H9 (cell line): ENCODE results near the gene SOCS7. TPM values are rescaled to one million over a fixed set of nuclear protein-coding genes. Genes with fewer than 3 reads are reported as not detected.

Source experiments
- DNase-seq: peaks from one replicate; pipeline ENCODE4 v3.0.0-alpha.2; 2017
- H2AFZ ChIP-seq: one replicate; pipeline ENCODE4 v1.6.1; 2013; ENCODE audit warnings: mild to moderate bottlenecking, low read length, control low read depth, moderate library complexity
- H2AK5ac ChIP-seq: 2 replicates; pipeline ENCODE4 v1.6.1; 2013; ENCODE audit warnings: low read length, control low read depth, mixed read lengths; ENCODE audit not compliant: insufficient read length
- H2BK120ac ChIP-seq: one replicate; pipeline ENCODE4 v1.6.1; 2013; ENCODE audit warnings: low read depth, mild to moderate bottlenecking, low read length, control low read depth, inconsistent platforms; ENCODE audit not compliant: poor library complexity, severe bottlenecking
- H2BK12ac ChIP-seq: 2 replicates; pipeline ENCODE4 v1.6.1; 2013; ENCODE audit warnings: low read length, control low read depth, mixed read lengths, low read depth; ENCODE audit not compliant: insufficient read length
- H2BK15ac ChIP-seq: 2 replicates; pipeline ENCODE4 v1.6.1; 2013; ENCODE audit warnings: low read depth, low read length, control low read depth
- H2BK20ac ChIP-seq: one replicate; pipeline ENCODE4 v1.6.1; 2013; ENCODE audit warnings: low read depth, mild to moderate bottlenecking, low read length, control low read depth, inconsistent platforms; ENCODE audit not compliant: poor library complexity, severe bottlenecking
- H2BK5ac ChIP-seq: 2 replicates; pipeline ENCODE4 v1.6.1; 2013; ENCODE audit warnings: low read length, control low read depth, mixed read lengths; ENCODE audit not compliant: insufficient read length
- H3K14ac ChIP-seq: 2 replicates; pipeline ENCODE4 v1.6.1; 2013; ENCODE audit warnings: low read length, control low read depth; ENCODE audit not compliant: insufficient read depth
- H3K18ac ChIP-seq: 2 replicates; pipeline ENCODE4 v1.6.1; 2013; ENCODE audit warnings: low read depth, mild to moderate bottlenecking, mixed read lengths, low read length, control low read depth; ENCODE audit not compliant: insufficient read length
- H3K23ac ChIP-seq: 2 replicates; pipeline ENCODE4 v1.6.1; 2013; ENCODE audit warnings: low read length, control low read depth, mixed read lengths, low read depth; ENCODE audit not compliant: insufficient read length
- H3K23me2 ChIP-seq: 2 replicates; pipeline ENCODE4 v1.6.1; 2013; ENCODE audit warnings: low read depth, mild to moderate bottlenecking, mixed read lengths, low read length, control low read depth; ENCODE audit not compliant: insufficient read length, poor library complexity, severe bottlenecking
- H3K27ac ChIP-seq: 2 replicates; pipeline ENCODE4 v1.5.1; 2013; ENCODE audit warnings: low read length, control low read depth, mixed read lengths, low read depth; ENCODE audit not compliant: insufficient read length
- H3K27me3 ChIP-seq: 2 replicates; pipeline ENCODE4 v1.6.1; 2013; ENCODE audit warnings: low read length, control low read depth, inconsistent platforms; ENCODE audit not compliant: insufficient read depth
- H3K4ac ChIP-seq: 2 replicates; pipeline ENCODE4 v1.6.1; 2013; ENCODE audit warnings: low read depth, mild to moderate bottlenecking, control low read depth, inconsistent platforms, low read length, moderate library complexity
- H3K4me1 ChIP-seq: 2 replicates; pipeline ENCODE4 v1.6.1; 2013; ENCODE audit warnings: low read length, control low read depth, inconsistent platforms; ENCODE audit not compliant: insufficient read depth
- H3K4me2 ChIP-seq: 2 replicates; pipeline ENCODE4 v1.6.1; 2013; ENCODE audit warnings: low read length, control low read depth, mixed read lengths; ENCODE audit not compliant: insufficient read length, insufficient read depth
- H3K56ac ChIP-seq: 2 replicates; pipeline ENCODE4 v1.6.1; 2013; ENCODE audit warnings: low read depth, mild to moderate bottlenecking, mixed read lengths, low read length, control low read depth; ENCODE audit not compliant: insufficient read length
- H3K79me1 ChIP-seq: 2 replicates; pipeline ENCODE4 v1.6.1; 2013; ENCODE audit warnings: low read depth, mild to moderate bottlenecking, moderate library complexity, low read length, control low read depth, inconsistent platforms; ENCODE audit not compliant: insufficient read depth, poor library complexity, severe bottlenecking
- H3K79me2 ChIP-seq: 2 replicates; pipeline ENCODE4 v1.6.1; 2013; ENCODE audit warnings: low read length, control low read depth, inconsistent platforms; ENCODE audit not compliant: insufficient read depth
- H3K9ac ChIP-seq: 2 replicates; pipeline ENCODE4 v1.6.1; 2013; ENCODE audit warnings: low read length, control low read depth, mixed read lengths; ENCODE audit not compliant: insufficient read length; ENCODE audit errors: extremely low read depth
- H3K9me3 ChIP-seq: one replicate; pipeline ENCODE4 v1.6.1; 2013; ENCODE audit warnings: low read depth, low read length, inconsistent platforms; ENCODE audit not compliant: control insufficient read depth
- H3T11ph ChIP-seq: one replicate; pipeline ENCODE4 v1.6.1; 2013; ENCODE audit warnings: mild to moderate bottlenecking, low read length, control low read depth, inconsistent platforms
- H4K20me1 ChIP-seq: one replicate; pipeline ENCODE4 v1.6.1; 2013; ENCODE audit not compliant: control insufficient read depth, insufficient read length, insufficient read depth
- H4K5ac ChIP-seq: 2 replicates; pipeline ENCODE4 v1.6.1; 2013; ENCODE audit warnings: low read depth, mild to moderate bottlenecking, mixed read lengths, low read length, control low read depth; ENCODE audit not compliant: insufficient read length
- H4K8ac ChIP-seq: replicated peaks from 2 replicates; pipeline ENCODE4 v1.6.1; 2013; ENCODE audit warnings: low read length, control low read depth, mixed read lengths, low read depth; ENCODE audit not compliant: insufficient read length
- H4K91ac ChIP-seq: 2 replicates; pipeline ENCODE4 v1.6.1; 2013; ENCODE audit warnings: low read depth, mild to moderate bottlenecking, moderate library complexity, mixed read lengths, low read length, control low read depth; ENCODE audit not compliant: insufficient read length
- H3K27ac Mint-ChIP-seq, 3 experiments: 2 replicates in 2 of 3; 3 replicates in 1 of 3; pipeline ENCODE4 v1.8.0; 2020 to 2021; ENCODE audit warnings: mixed read lengths in 3 of 3, mild to moderate bottlenecking in 1 of 3, moderate library complexity in 1 of 3
- H3K27me3 Mint-ChIP-seq: 2 replicates; pipeline ENCODE4 v1.8.0; 2021; ENCODE audit warnings: low read depth, mild to moderate bottlenecking, moderate library complexity, mixed read lengths
- H3K36me3 Mint-ChIP-seq, 3 experiments: 2 replicates in 2 of 3; 3 replicates in 1 of 3; pipeline ENCODE4 v1.8.0; 2020 to 2021; ENCODE audit warnings: low read depth in 3 of 3, mixed read lengths in 3 of 3; ENCODE audit not compliant: insufficient read depth in 1 of 3
- H3K4me1 Mint-ChIP-seq, 2 experiments: 2 replicates each; pipeline ENCODE4 v1.8.0; 2020; ENCODE audit warnings: mixed read lengths in 2 of 2
- H3K4me3 Mint-ChIP-seq, 2 experiments: 2 replicates in 1 of 2; 3 replicates in 1 of 2; pipeline ENCODE4 v1.8.0; 2020 to 2021; ENCODE audit warnings: mild to moderate bottlenecking in 2 of 2, mixed read lengths in 2 of 2, moderate library complexity in 1 of 2
- H3K9me3 Mint-ChIP-seq, 2 experiments: 2 replicates in 1 of 2; 3 replicates in 1 of 2; pipeline ENCODE4 v1.8.0; 2020; ENCODE audit warnings: mild to moderate bottlenecking in 2 of 2, mixed read lengths in 2 of 2, moderate library complexity in 1 of 2
- CTCF ChIP-seq: fragments of 200-600 bp; sonication (generic); conservative IDR thresholded peaks from 3 replicates; pipeline ENCODE4 v1.8.0; 2021; ENCODE audit warnings: antibody characterized with exemption, mild to moderate bottlenecking
- WGBS: extraction: QIAGEN DNeasy Blood & Tissue Kit; methylation state at CpG from one replicate; pipeline ENCODE4 v1.1.7; 2013; ENCODE audit warnings: missing lambda C conversion rate, low lambda C conversion rate, mixed read lengths; ENCODE audit not compliant: insufficient read length; ENCODE audit errors: extremely low coverage; 5-methylcytosine and 5-hydroxymethylcytosine counted together
- total RNA-seq: library from RNA; stranded (reverse); gene quantifications from 2 replicates; pipeline ENCODE4 v1.2.1, GENCODE V29; 2021

SOCS7 gene
- total RNA-seq, 1 experiment from 2014 or later, result 31.0 TPM

GRCh38 chr17:38355251-38355650, 3.6 kb downstream of the SOCS7 start:
- Histone ChIP-seq H3K4me2 (no peak overlapping the region), H4K20me1 (no peaks in the 10 kb centered on the region)

More at GRCh38 chr17:38355251-38355650, 3.6 kb downstream of the SOCS7 start:
- H2BK5ac ChIP-seq, result no peak overlapping the region
- no peak overlapping the region for H3K4ac ChIP-seq
- H3K4me3 Mint-ChIP-seq, result 0 out of 5 replicates have a peak overlapping the region, but pooled peaks of 1 of the 2 experiments have one; percentile 8
- H4K5ac ChIP-seq, result no peak overlapping the region
- no peak overlapping the region for H3K56ac ChIP-seq
- no peaks in the 10 kb centered on the region; a peak in 1 of 7 replicates for H3K36me3 Mint-ChIP-seq
- no peak overlapping the region for H3T11ph ChIP-seq
- WGBS, result no CpG with 5 or more reads among the region's 4 CpGs
- H2AK5ac ChIP-seq, result no peak overlapping the region
- no peaks in the 10 kb centered on the region for H3K9me3 ChIP-seq
- no peak overlapping the region for H2BK20ac ChIP-seq
- H3K79me1 ChIP-seq, result peaks cover 3% of the 10 kb centered on the region
- peaks cover 47 to 50% of the 10 kb centered on the region in 2 experiments for H3K4me1 Mint-ChIP-seq
- H2BK12ac ChIP-seq, result no peak overlapping the region
- H3K27me3 ChIP-seq, result no peaks in the 10 kb centered on the region
- no peak for DNase-seq
- no peak overlapping the region for H3K14ac ChIP-seq
- no peak overlapping the region for H3K23ac ChIP-seq
- H4K8ac ChIP-seq, result no peak overlapping the region
- H3K9me3 Mint-ChIP-seq, result no peaks in the 10 kb centered on the region
- H3K9ac ChIP-seq, result no peak overlapping the region
- H3K23me2 ChIP-seq, result peaks cover 8% of the 10 kb centered on the region
- H4K91ac ChIP-seq, result no peak overlapping the region
- no peak for TF ChIP-seq CTCF
- H2BK15ac ChIP-seq, result no peak overlapping the region
- no peak overlapping the region for H2AFZ ChIP-seq
- H3K27ac Mint-ChIP-seq, result peak overlapping the region in 2 of 3 experiments; percentile 22 to 33; a peak in 1 of 7 replicates
- H3K18ac ChIP-seq, result no peak overlapping the region
- H3K27me3 Mint-ChIP-seq, result no peaks in the 10 kb centered on the region
- no peak overlapping the region for H3K27ac ChIP-seq
- H3K79me2 ChIP-seq, result peaks cover 7% of the 10 kb centered on the region; the same call in 1 of the 2 replicates
- peaks cover 7% of the 10 kb centered on the region; the same call in 1 of the 2 replicates for H3K4me1 ChIP-seq
- no peak overlapping the region for H2BK120ac ChIP-seq
